CD4-positive, CD25-positive, alpha-beta regulatory T cell (primary cell): Measurements from ENCODE around the gene MAST4. TPM values are rescaled to one million over a fixed set of nuclear protein-coding genes. Genes with fewer than 3 reads are reported as not detected.

ENCODE experiments used
- ATAC-seq, 2 donors: fragments of 150-1000 bp; cut with Tn5 transposase; one replicate each; pipeline ENCODE4 v1.10.0; 2021; ENCODE audit warnings: low read depth in 2 of 2, moderate number of reproducible peaks in 2 of 2, moderate library complexity in 1 of 2
- DNase-seq, 3 donors: peaks; one replicate each; pipeline versions ENCODE4 v3.0.0 to v3.0.0-alpha.2; 2012 to 2022; ENCODE audit warnings: mixed read lengths in 1 of 3
- H3K27ac ChIP-seq: one replicate; pipeline ENCODE4 v1.7.0; 2013; ENCODE audit warnings: mild to moderate bottlenecking, low read length; ENCODE audit not compliant: insufficient read depth, poor library complexity, severe bottlenecking
- H3K27me3 ChIP-seq: one replicate; pipeline ENCODE4 v1.7.0; 2013; ENCODE audit warnings: low read length; ENCODE audit not compliant: control insufficient read depth, insufficient read depth
- H3K36me3 ChIP-seq: one replicate; pipeline ENCODE4 v1.7.0; 2013; ENCODE audit warnings: mild to moderate bottlenecking, low read length, moderate library complexity; ENCODE audit not compliant: control insufficient read depth, insufficient read depth
- H3K4me1 ChIP-seq: 2 replicates; pipeline ENCODE4 v1.7.0; 2013; ENCODE audit warnings: mild to moderate bottlenecking, low read length; ENCODE audit not compliant: insufficient read depth, control insufficient read depth, poor library complexity, severe bottlenecking
- H3K4me3 ChIP-seq: one replicate; pipeline ENCODE4 v1.7.0; 2013; ENCODE audit warnings: low read depth, mild to moderate bottlenecking, low read length, moderate library complexity
- H3K9me3 ChIP-seq, 2 experiments: 1 replicate in 1 of 2; 2 replicates in 1 of 2; pipeline ENCODE4 v1.7.0; 2013; ENCODE audit warnings: low read length in 2 of 2, mild to moderate bottlenecking in 1 of 2, moderate library complexity in 1 of 2; ENCODE audit not compliant: control insufficient read depth in 2 of 2
- H3K27ac Mint-ChIP-seq, 3 donors: one replicate each; pipeline ENCODE4 v1.8.0; 2020 to 2022; ENCODE audit warnings: mild to moderate bottlenecking in 3 of 3, mixed read lengths in 3 of 3, moderate library complexity in 2 of 3
- H3K27me3 Mint-ChIP-seq: one replicate; pipeline ENCODE4 v1.8.0; 2022; ENCODE audit warnings: mild to moderate bottlenecking, mixed read lengths
- H3K36me3 Mint-ChIP-seq: one replicate; pipeline ENCODE4 v1.8.0; 2020; ENCODE audit warnings: mixed read lengths
- H3K4me1 Mint-ChIP-seq, 4 donors: one replicate each; pipeline ENCODE4 v1.8.0; 2020 to 2022; ENCODE audit warnings: mixed read lengths in 4 of 4, mild to moderate bottlenecking in 1 of 4
- H3K4me3 Mint-ChIP-seq, 4 donors: one replicate each; pipeline ENCODE4 v1.8.0; 2020 to 2022; ENCODE audit warnings: mild to moderate bottlenecking in 4 of 4, mixed read lengths in 4 of 4, moderate library complexity in 3 of 4
- H3K9me3 Mint-ChIP-seq, 7 donors: one replicate each; pipeline ENCODE4 v1.8.0; 2020 to 2022; ENCODE audit warnings: mixed read lengths in 7 of 7, mild to moderate bottlenecking in 3 of 7, moderate library complexity in 2 of 7
- polyA plus RNA-seq, 4 donors: library from polyadenylated mRNA; unstranded; fragments of 300-500 nt; fragmentation: Illumina TruSeq; gene quantifications; one replicate each; pipeline ENCODE4 v1.2.3, GENCODE V29; 2021
- total RNA-seq: library from RNA; stranded (reverse); gene quantifications from one replicate; pipeline ENCODE4 v1.2.3, GENCODE V29; 2022

The MAST4 gene
- total and polyA plus RNA-seq, 5 donors from 2014 or later, result 11.7 to 54.1 (median 12.7) TPM

- Histone ChIP-seq H3K27me3 (no peaks in the 10 kb centered on the region), H3K4me1 (no peaks in the 10 kb centered on the region), H3K36me3 (no peaks in the 10 kb centered on the region), H3K27ac (no peak overlapping the region), H3K9me3 (no peaks in the 10 kb centered on the region), H3K4me3 (no peak overlapping the region)
- peaks cover 10% of the 10 kb centered on the region for H3K27me3 Mint-ChIP-seq
- no peaks in the 10 kb centered on the region for H3K4me1 Mint-ChIP-seq
- peaks cover 0 to 3% (median 0%) of the 10 kb centered on the region in 7 donors for H3K9me3 Mint-ChIP-seq
- ATAC-seq (no peak), DNase-seq (no peak)
- no peaks in the 10 kb centered on the region for H3K36me3 Mint-ChIP-seq
- H3K4me3 Mint-ChIP-seq, result no peak overlapping the region
- no peak overlapping the region for H3K27ac Mint-ChIP-seq
These were observed 106.2 kb downstream of the MAST4 start for GRCh38 chr5:66702426-66702825.

- no peak overlapping the region for H3K27ac Mint-ChIP-seq
- Histone ChIP-seq H3K27ac (no peak overlapping the region), H3K36me3 (no peaks in the 10 kb centered on the region), H3K27me3 (no peaks in the 10 kb centered on the region), H3K9me3 (no peaks in the 10 kb centered on the region), H3K4me3 (no peak overlapping the region), H3K4me1 (no peaks in the 10 kb centered on the region)
- H3K27me3 Mint-ChIP-seq, result no peaks in the 10 kb centered on the region
- no peaks in the 10 kb centered on the region for H3K36me3 Mint-ChIP-seq
- H3K9me3 Mint-ChIP-seq, result peaks cover 0 to 3% (median 0%) of the 10 kb centered on the region in 7 donors
- ATAC-seq (no peak), DNase-seq (no peak)
- no peak overlapping the region for H3K4me3 Mint-ChIP-seq
- H3K4me1 Mint-ChIP-seq, result no peaks in the 10 kb centered on the region
These were observed 108.7 kb downstream of the MAST4 start for GRCh38 chr5:66704790-66705425.

- no peak overlapping the region for H3K27ac ChIP-seq
- no peaks in the 10 kb centered on the region for H3K4me1 Mint-ChIP-seq
- H3K27me3 ChIP-seq, result no peaks in the 10 kb centered on the region
- H3K36me3 Mint-ChIP-seq, result no peaks in the 10 kb centered on the region
- no peak overlapping the region for H3K4me3 Mint-ChIP-seq
- no peaks in the 10 kb centered on the region for H3K36me3 ChIP-seq
- peaks cover 0 to 13% (median 3%) of the 10 kb centered on the region in 7 donors for H3K9me3 Mint-ChIP-seq
- no peak overlapping the region for H3K4me3 ChIP-seq
- H3K9me3 ChIP-seq, result no peaks in the 10 kb centered on the region
- H3K27me3 Mint-ChIP-seq, result no peaks in the 10 kb centered on the region
- no peaks in the 10 kb centered on the region for H3K4me1 ChIP-seq
- ATAC-seq (no peak), DNase-seq (no peak)
- no peak overlapping the region for H3K27ac Mint-ChIP-seq
These were observed 112.2 kb downstream of the MAST4 start for GRCh38 chr5:66708368-66708767.

- ATAC-seq, result no peak
- Histone ChIP-seq H3K27me3 (peaks cover 4% of the 10 kb centered on the region), H3K27ac (no peak overlapping the region), H3K36me3 (no peaks in the 10 kb centered on the region), H3K4me1 (no peaks in the 10 kb centered on the region), H3K9me3 (no peaks in the 10 kb centered on the region), H3K4me3 (no peak overlapping the region)
- DNase-seq, result no peak
- H3K4me3 Mint-ChIP-seq, result no peak overlapping the region
- H3K9me3 Mint-ChIP-seq, result peaks cover 0 to 13% (median 2%) of the 10 kb centered on the region in 7 donors
- H3K4me1 Mint-ChIP-seq, result no peaks in the 10 kb centered on the region
- H3K27me3 Mint-ChIP-seq, result no peaks in the 10 kb centered on the region
- no peaks in the 10 kb centered on the region for H3K36me3 Mint-ChIP-seq
- no peak overlapping the region for H3K27ac Mint-ChIP-seq
These were observed 114.4 kb downstream of the MAST4 start for GRCh38 chr5:66710557-66711088.

GRCh38 chr5:66713998-66714397 is 117.8 kb downstream of the MAST4 start:
- no peaks in the 10 kb centered on the region for H3K27me3 Mint-ChIP-seq
- no peak overlapping the region for H3K4me3 ChIP-seq
- H3K4me1 Mint-ChIP-seq, result no peaks in the 10 kb centered on the region
- H3K27ac Mint-ChIP-seq, result no peak overlapping the region
- no peak overlapping the region for H3K4me3 Mint-ChIP-seq
- peaks cover 4% of the 10 kb centered on the region for H3K27me3 ChIP-seq
- no peaks in the 10 kb centered on the region for H3K4me1 ChIP-seq
- no peaks in the 10 kb centered on the region for H3K9me3 ChIP-seq
- ATAC-seq, result no peak
- H3K9me3 Mint-ChIP-seq, result peaks cover 0 to 13% (median 2%) of the 10 kb centered on the region in 7 donors
- H3K36me3 ChIP-seq, result no peaks in the 10 kb centered on the region
- peak in 1 of 3 donors; percentile 2 for DNase-seq
- H3K36me3 Mint-ChIP-seq, result no peaks in the 10 kb centered on the region
- H3K27ac ChIP-seq, result no peak overlapping the region

- H3K27ac Mint-ChIP-seq, result no peak overlapping the region
- peaks cover 4% of the 10 kb centered on the region for H3K27me3 ChIP-seq
- no peak overlapping the region for H3K27ac ChIP-seq
- no peak overlapping the region for H3K4me3 ChIP-seq
- DNase-seq (no peak), ATAC-seq (no peak)
- peaks cover 0 to 5% (median 2%) of the 10 kb centered on the region in 7 donors for H3K9me3 Mint-ChIP-seq
- no peaks in the 10 kb centered on the region for H3K36me3 ChIP-seq
- H3K9me3 ChIP-seq, result no peaks in the 10 kb centered on the region
- no peaks in the 10 kb centered on the region for H3K36me3 Mint-ChIP-seq
- peaks cover 15% of the 10 kb centered on the region for H3K27me3 Mint-ChIP-seq
- no peaks in the 10 kb centered on the region for H3K4me1 ChIP-seq
- H3K4me3 Mint-ChIP-seq, result no peak overlapping the region
- no peaks in the 10 kb centered on the region for H3K4me1 Mint-ChIP-seq
These were observed 121.5 kb downstream of the MAST4 start for GRCh38 chr5:66717455-66718373.

GRCh38 chr5:66718374-66719002 is 122.3 kb downstream of the MAST4 start:
- H3K27me3 ChIP-seq, result peaks cover 4% of the 10 kb centered on the region
- H3K4me3 ChIP-seq, result no peak overlapping the region
- no peaks in the 10 kb centered on the region for H3K36me3 Mint-ChIP-seq
- H3K27me3 Mint-ChIP-seq, result peaks cover 18% of the 10 kb centered on the region
- no peaks in the 10 kb centered on the region for H3K4me1 Mint-ChIP-seq
- peaks cover 0 to 3% (median 0%) of the 10 kb centered on the region in 7 donors for H3K9me3 Mint-ChIP-seq
- H3K36me3 ChIP-seq, result no peaks in the 10 kb centered on the region
- H3K27ac Mint-ChIP-seq, result no peak overlapping the region
- no peak overlapping the region for H3K27ac ChIP-seq
- no peaks in the 10 kb centered on the region for H3K9me3 ChIP-seq
- H3K4me3 Mint-ChIP-seq, result no peak overlapping the region
- DNase-seq (no peak), ATAC-seq (no peak)
- no peaks in the 10 kb centered on the region for H3K4me1 ChIP-seq
